Measurements from ENCODE around the gene NFIX.

DNA sequence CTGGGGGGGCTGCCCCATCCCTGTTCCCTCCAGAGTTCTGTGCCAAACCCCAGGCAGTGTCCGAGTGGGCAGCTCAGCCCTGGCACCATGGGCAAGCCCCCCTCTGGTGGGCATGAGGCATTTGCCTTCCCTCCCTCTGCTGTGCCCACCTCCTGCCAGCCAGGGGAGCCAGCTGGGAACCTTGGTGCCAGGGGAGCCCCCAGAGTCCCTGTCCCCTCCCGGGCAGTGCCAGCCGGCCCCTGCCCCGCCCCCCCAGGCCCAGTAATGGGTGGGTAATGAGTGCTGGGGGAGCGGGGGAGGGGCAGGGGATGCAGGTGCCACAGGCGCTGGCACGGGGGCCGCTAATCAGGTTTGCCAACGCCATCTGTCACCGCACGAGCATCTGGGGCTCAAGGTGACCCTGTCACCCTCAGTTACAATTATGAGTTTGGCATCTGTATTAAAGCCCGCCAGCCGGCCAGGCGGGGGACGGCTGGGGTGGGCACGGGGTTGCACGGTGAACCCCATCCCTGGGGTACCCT, 20.0 kb upstream of the NFIX start:
- TF ChIP-seq CTCF (IDR thresholded peaks at IDR 0.05; ENCODE audit: insufficient read depth, low read depth, low read length) = no peak
- TF ChIP-seq EZH2 (IDR thresholded peaks at IDR 0.05; ENCODE audit: insufficient read depth, low read length) = no peak

Data from astrocyte (in vitro differentiated cells and primary cell).